22Rv1 (cell line): ENCODE measurements around the gene KRTAP20-2.

Experiments used
- H3K27ac ChIP-seq: fragments of 450-650 bp; 2 replicates; pipeline ENCODE4 v1.5.1; 2017
- ZFX ChIP-seq: fragments of 450-650 bp; IDR thresholded peaks from 2 replicates; pipeline ENCODE4 v1.6.1; 2017; ENCODE audit warnings: antibody characterized with exemption, borderline replicate concordance
- TF ChIP-seq, protein P1 (sequence below): fragments of 450-650 bp; IDR thresholded peaks from 2 replicates; pipeline ENCODE4 v1.5.1; 2017; ENCODE audit warnings: mild to moderate bottlenecking

KRTAP20-2 gene

DNA sequence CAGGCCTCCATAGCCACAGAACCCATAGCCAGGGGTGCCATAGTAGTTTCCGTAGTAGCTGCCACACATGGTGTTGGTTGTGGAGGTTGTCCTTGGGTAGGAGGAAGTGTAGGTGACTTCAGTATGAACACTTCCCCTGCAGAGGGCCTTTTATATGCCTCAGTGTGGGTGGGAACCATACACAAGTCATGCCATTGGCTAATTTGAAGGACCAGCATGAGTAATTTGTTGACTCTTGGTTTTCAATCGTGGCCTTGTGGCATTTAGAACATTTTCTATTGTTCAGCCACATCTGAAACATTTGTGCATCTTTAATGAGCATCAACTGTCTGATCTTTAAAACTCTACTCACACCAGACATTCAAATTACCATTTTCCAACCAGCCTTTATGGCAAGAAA, 21.2 kb upstream of the KRTAP20-2 start, which contains the start of gene KRTAP6-1:
Gene KRTAP6-1 (minus strand): TSS at position 95 of the 400 bp plus-strand sequence. CDS start 26 bp downstream, at position 69.
- no peak for TF ChIP-seq ZFX
- TF ChIP-seq, protein P1, sequence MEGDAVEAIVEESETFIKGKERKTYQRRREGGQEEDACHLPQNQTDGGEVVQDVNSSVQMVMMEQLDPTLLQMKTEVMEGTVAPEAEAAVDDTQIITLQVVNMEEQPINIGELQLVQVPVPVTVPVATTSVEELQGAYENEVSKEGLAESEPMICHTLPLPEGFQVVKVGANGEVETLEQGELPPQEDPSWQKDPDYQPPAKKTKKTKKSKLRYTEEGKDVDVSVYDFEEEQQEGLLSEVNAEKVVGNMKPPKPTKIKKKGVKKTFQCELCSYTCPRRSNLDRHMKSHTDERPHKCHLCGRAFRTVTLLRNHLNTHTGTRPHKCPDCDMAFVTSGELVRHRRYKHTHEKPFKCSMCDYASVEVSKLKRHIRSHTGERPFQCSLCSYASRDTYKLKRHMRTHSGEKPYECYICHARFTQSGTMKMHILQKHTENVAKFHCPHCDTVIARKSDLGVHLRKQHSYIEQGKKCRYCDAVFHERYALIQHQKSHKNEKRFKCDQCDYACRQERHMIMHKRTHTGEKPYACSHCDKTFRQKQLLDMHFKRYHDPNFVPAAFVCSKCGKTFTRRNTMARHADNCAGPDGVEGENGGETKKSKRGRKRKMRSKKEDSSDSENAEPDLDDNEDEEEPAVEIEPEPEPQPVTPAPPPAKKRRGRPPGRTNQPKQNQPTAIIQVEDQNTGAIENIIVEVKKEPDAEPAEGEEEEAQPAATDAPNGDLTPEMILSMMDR = no peak
- no peak within 1 kb of the TSS for H3K27ac ChIP-seq

DNA sequence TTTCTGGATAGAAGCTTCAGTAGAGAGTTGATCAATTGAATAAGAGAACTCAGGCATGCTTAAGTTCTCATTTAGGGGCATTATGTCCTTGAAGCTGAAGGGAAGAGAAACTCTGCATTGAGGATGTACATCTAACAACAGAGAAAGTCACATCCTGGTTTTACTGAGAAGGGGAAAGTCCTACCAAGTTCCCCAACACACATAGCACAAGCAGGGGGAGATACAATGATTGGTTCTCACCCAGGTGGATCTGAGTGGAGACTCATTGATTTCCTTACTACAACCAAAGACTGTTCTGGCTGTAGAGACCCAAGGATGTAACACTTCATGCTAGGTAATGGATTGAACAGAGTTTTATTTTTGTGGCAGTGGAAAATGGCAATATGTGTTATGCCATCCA, 19.8 kb upstream of the KRTAP20-2 start:
- TF ChIP-seq, protein P1 = no peak
- TF ChIP-seq ZFX = no peak
- no peak overlapping the region for H3K27ac ChIP-seq

DNA sequence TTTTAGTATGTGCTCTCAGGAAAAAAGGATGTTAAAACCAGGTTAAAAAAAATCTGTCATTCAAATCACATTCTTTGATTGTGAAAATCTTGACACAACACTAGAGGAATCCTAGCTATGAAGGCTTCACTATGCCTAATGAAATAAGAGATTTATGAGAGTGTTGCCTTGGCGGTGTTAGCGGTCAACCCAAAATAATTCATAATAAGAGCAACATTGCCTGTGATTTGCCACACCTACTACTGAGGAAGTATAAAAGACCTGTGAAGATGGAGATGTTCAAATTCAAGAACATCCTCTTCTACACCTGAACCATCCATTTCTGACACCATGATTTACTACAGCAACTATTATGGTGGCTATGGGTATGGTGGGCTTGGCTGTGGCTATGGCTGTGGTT, 18.9 kb upstream of the KRTAP20-2 start, which contains the start of gene KRTAP20-1:
Gene KRTAP20-1 (plus strand): TSS at position 301 of the 400 bp plus-strand sequence. CDS start 30 bp downstream, at position 331.
- no peak within 1 kb of the TSS for H3K27ac ChIP-seq
- TF ChIP-seq ZFX = no peak
- TF ChIP-seq, protein P1 = no peak

DNA sequence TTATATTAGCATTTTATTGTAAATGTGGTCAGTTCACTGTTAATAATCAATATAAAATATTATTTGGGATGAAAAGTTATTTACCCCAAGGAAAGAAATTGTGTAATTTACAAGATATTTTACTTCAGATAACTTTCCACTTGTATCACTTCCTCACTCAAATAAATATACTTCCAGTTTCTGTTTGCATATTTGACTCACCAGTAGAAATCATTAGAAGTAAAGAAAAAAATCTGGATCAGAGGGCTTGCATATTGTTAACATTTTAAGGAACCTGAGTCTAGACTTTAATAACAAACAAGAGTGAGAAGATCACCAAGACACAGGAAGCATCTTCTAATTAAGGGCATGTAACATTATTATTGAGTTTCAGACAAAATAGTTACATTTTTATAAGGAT, 14.9 kb upstream of the KRTAP20-2 start:
- H3K27ac ChIP-seq = no peak overlapping the region
- TF ChIP-seq, protein P1 = no peak
- no peak for TF ChIP-seq ZFX

DNA sequence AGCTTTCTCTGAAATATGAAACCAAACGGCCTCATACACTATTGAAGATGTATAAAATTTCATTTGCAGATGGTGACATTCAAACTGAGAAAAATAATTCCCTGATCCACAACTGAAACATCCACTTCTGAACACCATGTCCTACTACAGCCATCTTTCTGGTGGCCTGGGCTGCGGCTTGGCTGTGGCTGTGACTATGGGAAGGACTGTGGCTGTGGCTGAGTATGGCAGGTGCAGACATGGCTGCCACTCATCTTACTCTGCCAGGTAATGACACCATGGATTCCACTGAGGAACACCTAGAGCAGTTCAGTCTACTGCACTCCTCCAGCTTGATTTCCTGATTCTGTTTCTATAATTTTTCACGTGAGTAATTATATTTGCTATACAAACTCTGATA, 14.5 kb upstream of the KRTAP20-2 start, which contains the start of gene KRTAP20-4:
Gene KRTAP20-4 (plus strand): TSS at position 106 of the 400 bp plus-strand sequence.
- no peak for TF ChIP-seq ZFX
- TF ChIP-seq, protein P1 = no peak
- H3K27ac ChIP-seq = no peak within 1 kb of the TSS

DNA sequence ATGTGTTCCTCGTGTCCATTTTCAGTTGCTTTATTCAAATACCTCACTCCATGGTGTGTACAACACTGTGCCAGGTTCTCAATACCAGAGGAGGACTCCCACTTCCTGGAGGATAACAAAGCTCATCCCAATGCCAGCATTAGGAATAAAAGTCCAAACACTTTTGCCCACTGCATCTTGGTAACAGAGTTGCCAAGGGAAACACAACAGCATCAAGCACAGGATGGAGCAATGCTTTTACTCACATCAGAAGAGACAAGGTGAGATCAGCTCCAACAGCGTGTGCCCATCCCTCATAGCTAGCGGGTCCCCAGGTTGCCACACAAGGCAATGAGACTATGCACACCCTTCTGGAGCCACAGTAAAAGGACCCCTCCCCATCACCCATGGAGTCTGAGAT, 11.6 kb upstream of the KRTAP20-2 start:
- TF ChIP-seq, protein P1 = no peak
- no peak for TF ChIP-seq ZFX
- H3K27ac ChIP-seq = no peak overlapping the region

DNA sequence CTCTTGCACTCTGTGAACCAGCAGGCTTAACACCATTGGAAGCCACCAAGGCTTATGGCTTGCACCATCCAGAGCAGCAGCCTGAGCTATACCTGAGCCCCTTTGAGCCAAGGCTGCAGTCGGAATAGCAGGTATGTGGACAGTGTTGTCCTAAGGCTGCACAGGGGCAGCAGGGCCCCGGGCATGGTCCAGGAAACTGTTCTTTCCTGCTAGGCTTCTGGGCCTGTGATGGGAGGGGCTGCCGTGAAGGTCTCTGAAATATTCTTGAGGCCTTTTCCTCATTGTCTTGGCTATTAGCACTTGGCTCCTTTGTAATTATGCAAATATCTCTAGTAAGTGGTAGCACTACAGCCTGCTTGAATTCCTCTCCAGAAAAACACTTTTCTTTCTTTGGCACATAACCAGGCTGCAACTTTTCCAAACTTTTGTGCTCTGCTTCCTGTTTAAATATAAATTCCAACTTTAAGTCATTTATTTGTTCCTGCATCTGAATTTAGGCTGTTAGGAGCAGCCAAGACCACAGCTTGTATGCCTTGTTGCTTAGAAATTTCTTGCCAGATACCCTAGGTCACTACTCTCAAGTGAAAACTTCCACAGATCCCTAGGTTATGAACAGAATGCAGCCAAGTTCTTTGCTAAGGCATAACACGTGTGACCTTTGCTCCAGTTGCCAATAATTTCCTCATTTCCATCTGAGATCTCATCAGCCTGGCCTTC, 9.4 kb upstream of the KRTAP20-2 start:
- TF ChIP-seq, protein P1 = no peak
- TF ChIP-seq ZFX = no peak
- H3K27ac ChIP-seq = no peak overlapping the region
